GM18858 (cell line): Measurements from ENCODE around the gene EYA3.

Experiments
- ATAC-seq: cut with Tn5 transposase; IDR thresholded peaks from one replicate; pipeline ENCODE4 v1.9.1; 2021; ENCODE audit not compliant: unreplicated experiment

EYA3 gene

GRCh38 chr1:28073867-28074266, 14.5 kb downstream of the EYA3 start:
- no peak for ATAC-seq

- no peak for ATAC-seq
Measured at GRCh38 chr1:28071813-28072212, 16.6 kb downstream of the EYA3 start.

GRCh38 chr1:28070725-28071593, 17.5 kb downstream of the EYA3 start:
- ATAC-seq = no peak

- no peak for ATAC-seq
Measured at GRCh38 chr1:28067523-28068090, 20.8 kb downstream of the EYA3 start.

- no peak for ATAC-seq
Measured at GRCh38 chr1:28066393-28067154, 21.8 kb downstream of the EYA3 start.

GRCh38 chr1:28064064-28064463, 24.3 kb downstream of the EYA3 start:
- no peak for ATAC-seq

GRCh38 chr1:28062806-28063205, 25.6 kb downstream of the EYA3 start:
- no peak for ATAC-seq

- ATAC-seq = no peak
Measured at GRCh38 chr1:28058971-28059878, 29.2 kb downstream of the EYA3 start.

- ATAC-seq = no peak
Measured at GRCh38 chr1:28058168-28058567, 30.2 kb downstream of the EYA3 start.

- ATAC-seq = peak; percentile 49
Measured at GRCh38 chr1:28056129-28056925, 32.1 kb downstream of the EYA3 start.

GRCh38 chr1:28050776-28051175, 37.6 kb downstream of the EYA3 start:
- no peak for ATAC-seq

GRCh38 chr1:28046716-28047115, 41.7 kb downstream of the EYA3 start:
- ATAC-seq = no peak

- ATAC-seq = no peak
Measured at GRCh38 chr1:28045777-28046176, 42.6 kb downstream of the EYA3 start.

GRCh38 chr1:28044399-28044798, 44.0 kb downstream of the EYA3 start:
- ATAC-seq = no peak

- no peak for ATAC-seq
Measured at GRCh38 chr1:28039341-28039740, 49.1 kb downstream of the EYA3 start.

- ATAC-seq = no peak
Measured at GRCh38 chr1:28037946-28038345, 50.5 kb downstream of the EYA3 start.

GRCh38 chr1:28037206-28037605, 51.2 kb downstream of the EYA3 start:
- ATAC-seq = no peak

GRCh38 chr1:28036431-28036830, 52.0 kb downstream of the EYA3 start:
- no peak for ATAC-seq

GRCh38 chr1:28035420-28035819, 53.0 kb downstream of the EYA3 start:
- no peak for ATAC-seq

- no peak for ATAC-seq
Measured at GRCh38 chr1:28032281-28032680, 56.1 kb downstream of the EYA3 start.
